Activated CD4-positive, alpha-beta T cell treated with anti-CD3 and anti-CD28 coated beads, Interleukin-2, amount 50 U/mL, for 16 hours (primary cell): ENCODE results near the gene GSTM2.

Experiments
- DNase-seq: peaks from one replicate; pipeline ENCODE4 v3.0.0-alpha.2; 2020

The GSTM2 gene

DNA sequence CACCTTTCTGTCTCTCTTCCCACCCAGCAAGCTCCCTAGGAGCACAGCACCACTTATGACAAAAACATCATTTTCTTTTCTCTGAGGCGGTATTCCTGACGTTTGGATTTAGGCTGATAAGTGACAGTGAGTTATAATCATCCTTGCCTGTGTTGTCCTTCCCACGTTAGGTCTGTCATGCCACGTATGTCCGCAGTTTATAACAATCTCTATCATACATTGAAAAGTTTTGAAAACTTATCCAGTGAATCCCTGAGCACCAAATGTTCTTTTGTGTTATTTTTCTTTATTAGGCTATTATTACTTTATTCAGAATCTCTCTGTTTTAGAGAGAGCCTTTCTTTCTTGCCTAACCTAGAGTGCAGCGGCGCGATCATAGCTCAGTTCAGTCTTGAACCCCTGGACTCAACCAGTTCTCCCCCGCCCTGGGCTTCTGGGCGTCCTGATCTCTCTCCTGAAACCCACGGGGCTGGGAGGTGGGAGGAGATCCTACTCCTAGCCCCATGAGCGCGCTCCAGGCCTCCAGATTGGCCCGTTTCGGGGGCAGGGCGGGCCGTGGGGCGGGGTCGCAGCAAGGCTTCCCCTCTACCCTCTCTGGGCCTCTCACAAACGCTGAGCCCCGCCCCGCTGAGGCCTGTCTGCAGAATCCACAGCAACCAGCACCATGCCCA, at the start of gene GSTM2:
TSS of gene GSTM2 (plus strand) at position 606 of the 671 bp plus-strand sequence. CDS start at position 665, 59 bp downstream.
- DNase-seq, result peak; percentile 81

GRCh38 chr1:109618661-109619575, 48.9 kb upstream of the GSTM2 start:
- no peak for DNase-seq

GRCh38 chr1:109619576-109620400, 48.1 kb upstream of the GSTM2 start, which contains the start of the genes AMPD2 and GNAT2:
Gene AMPD2, plus strand, starts transcription at chr1:109619837. Its CDS starts 1,339 bp downstream, at chr1:109621176.
Gene GNAT2, minus strand, starts transcription at chr1:109619616. Its CDS starts 6,746 bp downstream, at chr1:109612870.
- peak; percentile 81 for DNase-seq

- no peak for DNase-seq
Measured at GRCh38 chr1:109620401-109620791, 47.5 kb upstream of the GSTM2 start.

- DNase-seq, result peak; percentile 98
Measured at GRCh38 chr1:109620841-109621286, 47.0 kb upstream of the GSTM2 start.

DNA sequence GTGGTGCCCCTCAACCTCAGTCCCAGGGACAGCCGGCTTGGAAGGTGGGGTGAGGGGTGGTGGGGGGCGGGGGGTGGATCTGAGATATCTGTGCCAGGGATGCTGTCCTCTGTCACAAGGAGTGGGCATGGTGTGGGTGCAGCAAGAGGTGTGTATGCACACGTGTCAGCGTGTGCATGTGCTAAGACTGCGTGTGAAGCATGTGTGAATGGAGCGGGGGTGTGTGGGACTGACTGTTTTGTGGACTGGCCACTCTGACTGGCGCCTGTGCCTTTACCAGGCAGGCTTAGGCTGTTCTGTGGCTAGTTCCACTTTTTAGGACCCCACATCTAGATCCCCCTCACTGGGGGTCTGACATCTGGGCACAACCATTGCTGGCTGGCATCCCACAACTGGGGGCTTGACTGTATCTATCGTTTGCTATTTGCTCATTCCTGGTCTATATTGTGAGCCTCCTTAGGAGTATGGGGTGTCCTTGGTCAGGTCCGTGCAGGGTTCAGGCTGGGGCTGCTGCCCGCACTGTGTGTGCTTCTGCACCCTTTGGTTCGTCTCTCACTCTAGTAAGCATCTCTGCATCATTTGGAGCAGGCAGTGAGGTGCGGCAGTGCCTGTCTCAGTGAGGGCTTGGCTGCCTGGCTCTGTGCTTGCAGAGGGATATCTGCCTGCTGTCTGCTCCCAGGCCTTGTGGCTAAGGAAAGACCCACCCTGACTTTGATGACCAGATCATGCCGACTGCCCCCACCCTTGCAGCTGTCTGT, 46.3 kb upstream of the GSTM2 start:
- DNase-seq, result no peak

GRCh38 chr1:109622137-109622892, 45.5 kb upstream of the GSTM2 start:
- DNase-seq, result no peak

GRCh38 chr1:109622895-109623294, 45.0 kb upstream of the GSTM2 start:
- DNase-seq, result no peak

GRCh38 chr1:109623601-109624161, 44.2 kb upstream of the GSTM2 start:
- no peak for DNase-seq

DNA sequence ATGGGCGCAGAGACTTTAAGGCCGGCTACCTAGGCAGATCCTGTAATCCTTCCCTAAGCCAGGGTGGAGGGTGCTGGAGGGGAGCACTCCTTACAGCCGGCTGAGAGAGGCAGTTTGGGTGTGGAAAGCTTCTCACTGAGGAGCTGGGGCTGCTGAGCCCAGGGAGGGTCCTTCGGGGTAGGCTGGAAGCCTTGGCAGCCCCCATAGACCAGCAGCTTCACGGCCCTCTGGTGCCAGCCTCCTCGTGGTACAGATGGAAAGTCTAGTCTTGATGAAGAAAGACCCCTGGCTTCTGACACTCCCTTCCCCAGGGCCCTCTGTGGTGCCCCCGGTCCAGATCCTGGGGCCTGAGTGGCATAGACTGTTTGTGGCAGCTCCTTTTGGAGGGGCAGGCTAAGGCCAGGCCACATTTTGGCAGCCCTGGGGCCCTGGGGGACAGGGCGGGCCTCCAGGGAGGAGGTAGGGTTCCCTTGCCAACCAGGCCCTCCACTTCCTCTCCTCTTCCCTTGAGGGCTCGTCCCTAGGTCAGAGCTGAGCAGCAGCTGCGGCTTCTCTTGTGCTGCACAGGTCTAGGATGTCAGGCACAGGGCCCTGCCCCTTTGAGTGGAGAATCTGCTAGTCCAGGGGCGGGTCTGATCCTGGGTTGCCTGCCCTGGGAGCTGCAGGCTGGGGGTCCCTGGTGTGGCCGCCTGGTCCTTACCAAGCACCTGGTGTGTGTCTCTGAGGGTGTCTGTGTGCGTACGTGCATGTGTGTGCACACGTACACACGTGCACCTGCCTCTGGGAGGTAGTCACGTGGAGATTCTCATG, 43.5 kb upstream of the GSTM2 start:
- no peak for DNase-seq

GRCh38 chr1:109625176-109625575, 42.7 kb upstream of the GSTM2 start:
- no peak for DNase-seq

DNA sequence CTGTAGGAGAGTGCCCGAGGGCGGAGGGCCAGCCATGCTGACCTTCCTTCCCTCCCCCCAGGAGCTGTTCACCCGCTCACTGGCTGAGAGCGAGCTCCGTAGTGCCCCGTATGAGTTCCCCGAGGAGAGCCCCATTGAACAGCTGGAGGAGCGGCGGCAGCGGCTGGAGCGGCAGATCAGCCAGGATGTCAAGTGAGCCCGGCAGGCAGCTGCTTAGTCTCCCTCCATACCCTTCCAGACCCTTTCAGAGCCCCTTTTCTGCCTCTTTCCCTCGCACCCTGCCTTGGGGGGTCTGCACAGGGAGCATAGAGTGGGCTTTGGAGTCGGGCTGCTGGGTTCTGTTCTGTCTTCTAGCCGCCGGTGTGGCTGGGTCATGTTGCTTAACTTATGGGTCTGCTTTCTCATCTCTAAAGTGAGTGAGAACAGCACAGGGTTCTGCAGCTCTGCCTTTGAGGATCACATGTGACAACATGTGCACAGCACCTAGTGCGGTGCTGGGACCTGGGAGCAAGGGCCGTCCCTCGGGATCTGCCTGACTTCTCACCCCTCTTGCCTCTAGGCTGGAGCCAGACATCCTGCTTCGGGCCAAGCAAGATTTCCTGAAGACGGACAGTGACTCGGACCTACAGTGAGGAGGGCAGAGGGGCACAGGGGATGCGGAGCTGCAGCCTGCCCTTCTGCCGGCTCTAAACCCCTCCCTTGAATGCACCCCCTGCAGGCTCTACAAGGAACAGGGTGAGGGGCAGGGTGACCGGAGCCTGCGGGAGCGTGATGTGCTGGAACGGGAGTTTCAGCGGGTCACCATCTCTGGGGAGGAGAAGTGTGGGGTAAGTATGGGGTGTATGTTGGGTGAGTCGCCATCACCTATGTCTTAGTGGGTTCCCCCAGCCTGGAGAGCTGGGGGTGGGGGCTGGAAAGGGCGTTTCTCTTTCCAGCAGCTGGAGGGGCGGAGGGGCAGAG, 42.0 kb upstream of the GSTM2 start:
- DNase-seq, result no peak

- DNase-seq, result no peak
Measured at GRCh38 chr1:109626682-109627408, 41.0 kb upstream of the GSTM2 start.

- no peak for DNase-seq
Measured at GRCh38 chr1:109627692-109628399, 40.0 kb upstream of the GSTM2 start.

DNA sequence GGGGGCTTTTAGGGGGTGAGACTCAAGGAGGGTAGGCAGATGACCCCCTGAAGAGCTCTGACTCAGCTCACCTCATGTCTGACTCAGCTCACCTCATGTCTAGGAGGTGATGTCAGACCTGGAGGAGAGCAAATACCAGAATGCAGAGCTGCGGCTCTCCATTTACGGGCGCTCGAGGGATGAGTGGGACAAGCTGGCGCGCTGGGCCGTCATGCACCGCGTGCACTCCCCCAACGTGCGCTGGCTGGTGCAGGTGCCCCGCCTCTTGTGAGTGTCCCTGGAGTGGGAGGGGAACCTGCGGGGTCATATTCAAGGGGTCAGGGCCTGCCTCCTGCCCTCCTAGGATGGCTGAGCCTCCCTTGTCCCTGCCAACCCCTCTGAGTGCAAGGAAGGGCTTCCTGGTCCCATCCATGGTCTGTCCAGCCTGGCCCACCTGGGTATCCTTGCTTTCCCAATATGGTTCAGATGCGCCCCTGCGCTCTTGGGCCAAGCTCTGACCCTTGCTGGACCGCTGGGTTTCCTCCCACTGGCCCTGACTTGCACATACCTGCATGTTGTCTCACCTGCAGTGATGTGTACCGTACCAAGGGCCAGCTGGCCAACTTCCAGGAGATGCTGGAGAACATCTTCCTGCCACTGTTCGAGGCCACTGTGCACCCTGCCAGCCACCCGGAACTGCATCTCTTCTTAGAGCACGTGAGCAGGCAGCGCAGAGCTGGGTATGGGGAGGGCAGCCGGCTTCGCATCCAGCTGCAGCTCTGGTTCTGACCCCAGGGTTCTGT, 39.1 kb upstream of the GSTM2 start:
- DNase-seq, result no peak

GRCh38 chr1:109629372-109630030, 38.4 kb upstream of the GSTM2 start:
- DNase-seq, result no peak
